HL-60/S4 (cell line): ENCODE data around the gene RPL38.

Source experiments
- in situ Hi-C: fragments of 300-500 bp; cut with MboI; formaldehyde crosslinking; loops from 2 replicates; pipeline ENCODE4 v1.14.3; 2022; ENCODE audit warnings: low sequenced_read_pairs

The RPL38 gene

GRCh38 chr17:74243013-74243755 is 39.7 kb downstream of the RPL38 start:
- in situ Hi-C loops, result no loop called here

GRCh38 chr17:74244128-74244527 is 40.6 kb downstream of the RPL38 start:
- in situ Hi-C loops, result no loop called here

GRCh38 chr17:74244548-74244947 is 41.1 kb downstream of the RPL38 start:
- in situ Hi-C loops, result no loop called here

- in situ Hi-C loops, result no loop called here
Observed at GRCh38 chr17:74245145-74245831, 41.8 kb downstream of the RPL38 start.

GRCh38 chr17:74245871-74246270 is 42.4 kb downstream of the RPL38 start:
- in situ Hi-C loops, result no loop called here

- in situ Hi-C loops, result no loop called here
Observed at GRCh38 chr17:74249590-74250270, 46.3 kb downstream of the RPL38 start.

GRCh38 chr17:74250324-74250995 is 47.0 kb downstream of the RPL38 start:
- in situ Hi-C loops, result no loop called here

- in situ Hi-C loops, result no loop called here
Observed at GRCh38 chr17:74251051-74251450, 47.6 kb downstream of the RPL38 start.

- in situ Hi-C loops, result no loop called here
Observed at GRCh38 chr17:74251569-74251968, 48.1 kb downstream of the RPL38 start.

GRCh38 chr17:74252211-74252610 is 48.7 kb downstream of the RPL38 start:
- in situ Hi-C loops, result no loop called here

GRCh38 chr17:74253036-74253435 is 49.6 kb downstream of the RPL38 start:
- in situ Hi-C loops, result no loop called here

- in situ Hi-C loops, result no loop called here
Observed at GRCh38 chr17:74257311-74257710, 53.8 kb downstream of the RPL38 start.

GRCh38 chr17:74259667-74260524 is 56.4 kb downstream of the RPL38 start:
- in situ Hi-C loops, result no loop called here
